ENCODE results near the gene FLRT2. TPM values are rescaled to one million over a fixed set of nuclear protein-coding genes. Genes with fewer than 3 reads are reported as not detected.

FLRT2 gene
- total RNA-seq, 4 donors from 2014 or later: 2.5 to 13.0 (median 7.9) TPM

GRCh38 chr14:85579942-85580341 is 50.0 kb downstream of the FLRT2 start:
- H3K36me3 ChIP-seq: no peaks in the 10 kb centered on the region
- no peak for DNase-seq (ENCODE audit: extremely low spot score)
- intact Hi-C loops (cut with DNase I): no loop called here

DNA sequence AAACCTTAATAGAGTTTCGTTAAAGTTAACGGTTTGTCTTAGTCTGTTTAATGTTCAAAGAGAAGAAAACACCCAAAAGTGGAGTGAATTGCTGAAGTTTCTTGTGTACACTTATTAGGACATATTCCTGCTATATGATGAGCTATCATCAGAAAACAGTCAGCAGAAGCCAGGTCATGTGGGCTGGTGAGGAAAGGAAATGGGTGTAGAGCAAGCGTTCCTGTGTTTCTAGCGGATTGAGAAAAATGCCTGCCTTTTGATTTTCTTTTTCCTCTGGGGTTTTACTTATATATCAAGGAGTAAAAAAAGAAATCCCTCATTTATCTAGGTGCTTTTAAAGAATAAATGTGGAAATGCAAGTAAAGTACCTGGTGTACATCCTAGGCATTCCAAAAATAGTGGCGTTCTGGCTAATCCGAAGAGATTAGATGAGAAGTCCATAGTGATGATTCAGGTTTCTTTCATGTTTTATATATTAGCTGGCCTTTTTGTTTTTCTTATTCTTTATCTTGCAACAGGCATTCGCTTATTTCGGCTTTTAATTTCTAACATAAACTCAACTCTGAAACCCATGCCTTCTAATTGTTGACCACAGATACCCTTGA is 50.7 kb downstream of the FLRT2 start:
- Histone ChIP-seq H3K9me3 (no peaks in the 10 kb centered on the region), H3K27me3 (no peaks in the 10 kb centered on the region), H3K27ac (replicated peaks in 1 of 4) (no peak overlapping the region), H3K4me3 (no peak overlapping the region), H3K36me3 (no peaks in the 10 kb centered on the region), H3K4me1 (no peaks in the 10 kb centered on the region)
- DNase-seq (ENCODE audit: extremely low spot score): no peak
- WGBS: 88% methylated on average over 8 of the region's 8 CpGs
- intact Hi-C loops (cut with DNase I): no loop called here
- TF ChIP-seq EP300 (IDR thresholded peaks at IDR 0.05): no peak
- TF ChIP-seq POLR2AphosphoS5 (IDR thresholded peaks at IDR 0.05): no peak
- no peak for TF ChIP-seq POLR2A (IDR thresholded peaks at IDR 0.05; ENCODE audit: low read depth)
- no peak for TF ChIP-seq CTCF (IDR thresholded peaks at IDR 0.05)

More at GRCh38 chr14:85579942-85580341, 50.0 kb downstream of the FLRT2 start:
- Histone ChIP-seq H3K27ac (replicated peaks in 1 of 4) (no peak overlapping the region), H3K4me1 (no peaks in the 10 kb centered on the region), H3K4me3 (no peak overlapping the region), H3K27me3 (no peaks in the 10 kb centered on the region), H3K9me3 (no peaks in the 10 kb centered on the region)
- TF ChIP-seq POLR2AphosphoS5 (IDR thresholded peaks at IDR 0.05) (no peak), CTCF (IDR thresholded peaks at IDR 0.05) (no peak), EP300 (IDR thresholded peaks at IDR 0.05) (no peak), POLR2A (IDR thresholded peaks at IDR 0.05; ENCODE audit: low read depth) (no peak)

DNA sequence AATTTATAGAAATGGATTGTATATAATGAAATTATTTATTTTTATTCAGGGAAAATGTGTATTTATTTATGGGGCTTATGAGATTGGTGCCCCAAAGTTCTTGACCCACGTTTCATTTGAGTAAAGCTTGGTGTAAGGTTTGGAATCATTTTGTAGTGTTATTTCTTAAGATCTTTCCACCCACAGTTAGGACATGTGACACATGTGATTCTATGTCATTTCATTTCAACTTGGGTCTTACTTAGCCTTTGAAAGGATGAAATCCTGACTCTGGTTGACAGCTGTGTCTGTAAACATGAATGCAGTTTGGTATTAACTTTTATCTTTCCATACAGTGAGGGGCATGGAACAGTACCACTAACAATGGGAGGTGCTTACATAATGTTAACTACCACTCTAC is 51.7 kb downstream of the FLRT2 start:
- H3K9me3 ChIP-seq: no peaks in the 10 kb centered on the region
- WGBS: 89% methylated on average over 1 of the region's 1 CpG
- H3K27me3 ChIP-seq: no peaks in the 10 kb centered on the region
- H3K4me3 ChIP-seq: no peak overlapping the region
- H3K27ac ChIP-seq (replicated peaks in 1 of 4): no peak overlapping the region
- H3K4me1 ChIP-seq: no peaks in the 10 kb centered on the region
- no peaks in the 10 kb centered on the region for H3K36me3 ChIP-seq
- intact Hi-C loops (cut with DNase I): no loop called here
- no peak for DNase-seq (ENCODE audit: extremely low spot score)
- TF ChIP-seq POLR2A (IDR thresholded peaks at IDR 0.05; ENCODE audit: low read depth) (no peak), CTCF (IDR thresholded peaks at IDR 0.05) (no peak), EP300 (IDR thresholded peaks at IDR 0.05) (no peak), POLR2AphosphoS5 (IDR thresholded peaks at IDR 0.05) (no peak)

DNA sequence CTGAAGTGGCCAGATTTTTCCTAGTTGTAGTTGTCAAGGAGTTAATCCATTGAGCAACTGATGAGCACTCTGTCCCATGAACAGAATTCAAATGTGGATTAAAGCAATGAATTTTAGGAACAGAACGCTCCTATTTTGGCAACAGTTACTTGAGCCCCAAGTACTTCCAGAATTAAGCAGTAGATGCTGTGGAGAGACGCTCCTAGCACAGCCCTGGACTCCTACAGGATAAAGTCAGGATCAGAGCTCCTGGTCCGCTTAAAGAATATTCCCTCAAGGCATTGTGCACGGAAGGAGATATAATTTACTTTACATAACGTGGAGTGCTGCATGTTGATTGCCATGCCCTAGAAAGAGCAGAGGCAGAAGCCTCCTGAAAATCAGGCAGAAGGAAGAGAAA is 53.4 kb downstream of the FLRT2 start:
- no peaks in the 10 kb centered on the region for H3K9me3 ChIP-seq
- no peaks in the 10 kb centered on the region for H3K27me3 ChIP-seq
- H3K4me1 ChIP-seq: no peaks in the 10 kb centered on the region
- TF ChIP-seq EP300 (IDR thresholded peaks at IDR 0.05): no peak
- TF ChIP-seq CTCF (IDR thresholded peaks at IDR 0.05): no peak
- no peak for TF ChIP-seq POLR2A (IDR thresholded peaks at IDR 0.05; ENCODE audit: low read depth)
- TF ChIP-seq POLR2AphosphoS5 (IDR thresholded peaks at IDR 0.05): no peak
- no peak overlapping the region for H3K27ac ChIP-seq (replicated peaks in 1 of 4)
- H3K36me3 ChIP-seq: no peaks in the 10 kb centered on the region
- no peak for DNase-seq (ENCODE audit: extremely low spot score)
- no peak overlapping the region for H3K4me3 ChIP-seq
- intact Hi-C loops (cut with DNase I): no loop called here
- WGBS: 71% methylated on average over 5 of the region's 5 CpGs

GRCh38 chr14:85584481-85584880 is 54.5 kb downstream of the FLRT2 start:
- intact Hi-C loops (cut with DNase I): no loop called here
- Histone ChIP-seq H3K4me1 (no peaks in the 10 kb centered on the region), H3K27me3 (no peaks in the 10 kb centered on the region), H3K4me3 (no peak overlapping the region), H3K27ac (replicated peaks in 1 of 4) (no peak overlapping the region), H3K9me3 (no peaks in the 10 kb centered on the region), H3K36me3 (no peaks in the 10 kb centered on the region)
- no peak for DNase-seq (ENCODE audit: extremely low spot score)
- 88% methylated on average over 4 of the region's 6 CpGs for WGBS
- no peak for TF ChIP-seq POLR2AphosphoS5 (IDR thresholded peaks at IDR 0.05)
- TF ChIP-seq POLR2A (IDR thresholded peaks at IDR 0.05; ENCODE audit: low read depth): no peak
- TF ChIP-seq EP300 (IDR thresholded peaks at IDR 0.05): no peak
- TF ChIP-seq CTCF (IDR thresholded peaks at IDR 0.05): no peak
